ENCODE measurements around the gene IQCK.

IQCK gene

DNA sequence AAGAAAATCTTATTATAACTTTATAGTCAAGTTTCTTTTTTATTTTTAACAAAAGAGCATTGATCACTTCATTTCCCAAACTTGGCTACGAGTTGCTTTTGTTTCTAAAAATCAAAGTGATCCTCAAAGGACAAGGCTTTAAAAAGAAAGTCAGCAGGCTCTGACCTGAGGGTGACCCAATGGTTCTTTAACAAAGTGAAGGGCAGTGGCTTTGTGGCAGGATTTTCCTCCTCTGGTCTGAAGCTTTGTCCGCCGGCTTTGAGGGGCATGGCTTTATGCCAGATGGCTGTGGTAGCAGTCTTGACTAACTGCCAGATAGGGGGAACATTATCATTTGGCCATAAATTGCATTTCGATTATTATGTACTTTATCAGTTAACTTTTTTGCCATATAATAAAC, 28.5 kb downstream of the IQCK start:
- no peak for DNase-seq (ENCODE audit: extremely low spot score)
- ChIA-PET POLR2A (no interaction called here), CTCF (no interaction called here)
- TF ChIP-seq FOXA1 (IDR thresholded peaks at IDR 0.05) (no peak), ELF4 (IDR thresholded peaks at IDR 0.05) (no peak), HDGF (IDR thresholded peaks at IDR 0.05; ENCODE audit: borderline replicate concordance) (no peak), BHLHE40 (IDR thresholded peaks at IDR 0.05; ENCODE audit: borderline replicate concordance) (no peak), CTBP1 (IDR thresholded peaks at IDR 0.05; ENCODE audit: borderline replicate concordance) (no peak), FOXM1 (IDR thresholded peaks at IDR 0.05; ENCODE audit: borderline replicate concordance) (no peak), NFRKB (IDR thresholded peaks at IDR 0.05) (no peak), L3MBTL2 (conservative IDR thresholded peaks at IDR 0.05) (no peak), ARNT (IDR thresholded peaks at IDR 0.05) (no peak), ZNF384 (IDR thresholded peaks at IDR 0.05) (no peak), SUZ12 (IDR thresholded peaks at IDR 0.05) (no peak), LEF1 (IDR thresholded peaks at IDR 0.05; ENCODE audit: borderline replicate concordance) (no peak)
- TF ChIP-seq, protein P1, sequence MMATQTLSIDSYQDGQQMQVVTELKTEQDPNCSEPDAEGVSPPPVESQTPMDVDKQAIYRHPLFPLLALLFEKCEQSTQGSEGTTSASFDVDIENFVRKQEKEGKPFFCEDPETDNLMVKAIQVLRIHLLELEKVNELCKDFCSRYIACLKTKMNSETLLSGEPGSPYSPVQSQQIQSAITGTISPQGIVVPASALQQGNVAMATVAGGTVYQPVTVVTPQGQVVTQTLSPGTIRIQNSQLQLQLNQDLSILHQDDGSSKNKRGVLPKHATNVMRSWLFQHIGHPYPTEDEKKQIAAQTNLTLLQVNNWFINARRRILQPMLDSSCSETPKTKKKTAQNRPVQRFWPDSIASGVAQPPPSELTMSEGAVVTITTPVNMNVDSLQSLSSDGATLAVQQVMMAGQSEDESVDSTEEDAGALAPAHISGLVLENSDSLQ (IDR thresholded peaks at IDR 0.05) = no peak

DNA sequence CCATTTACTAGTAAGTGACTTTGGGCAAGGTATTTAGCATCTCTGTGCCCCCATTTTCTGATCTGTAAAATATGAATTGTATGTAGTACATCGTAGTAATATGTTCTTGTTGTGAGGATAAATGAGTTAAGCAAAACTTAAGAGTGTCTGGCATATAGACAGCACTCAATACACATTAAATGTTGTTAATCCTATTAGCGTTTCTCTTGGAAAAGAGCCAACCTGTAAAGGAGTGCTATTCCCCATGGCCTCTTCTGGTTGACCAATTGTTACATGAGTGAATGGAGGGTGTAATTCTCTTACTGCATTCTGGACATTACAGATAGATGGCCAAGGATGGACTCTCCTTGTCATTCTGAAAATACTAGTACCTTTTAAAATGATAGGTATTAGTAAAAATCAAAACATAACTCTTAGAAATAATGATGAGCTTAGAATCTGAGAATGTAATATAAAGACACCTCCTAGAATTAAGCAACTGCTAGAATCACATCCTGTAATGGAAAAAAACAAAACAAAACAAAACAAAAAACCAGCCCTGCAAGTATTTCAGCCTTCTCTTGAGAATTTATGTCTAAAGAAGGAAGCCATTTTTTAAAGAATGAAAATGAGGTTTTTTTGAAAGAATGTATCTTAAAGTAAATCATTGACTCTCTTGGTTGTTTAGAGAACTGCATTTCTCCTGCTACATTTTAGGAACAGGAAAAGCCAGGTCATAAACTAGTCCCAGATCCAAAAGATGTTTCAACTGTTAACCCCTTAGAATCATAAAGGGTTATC, 30.5 kb downstream of the IQCK start:
- TF ChIP-seq LEF1 (IDR thresholded peaks at IDR 0.05; ENCODE audit: borderline replicate concordance) (no peak), L3MBTL2 (conservative IDR thresholded peaks at IDR 0.05) (no peak)
- ChIA-PET CTCF (no interaction called here), POLR2A (no interaction called here)
- DNase-seq (ENCODE audit: extremely low spot score) = no peak

DNA sequence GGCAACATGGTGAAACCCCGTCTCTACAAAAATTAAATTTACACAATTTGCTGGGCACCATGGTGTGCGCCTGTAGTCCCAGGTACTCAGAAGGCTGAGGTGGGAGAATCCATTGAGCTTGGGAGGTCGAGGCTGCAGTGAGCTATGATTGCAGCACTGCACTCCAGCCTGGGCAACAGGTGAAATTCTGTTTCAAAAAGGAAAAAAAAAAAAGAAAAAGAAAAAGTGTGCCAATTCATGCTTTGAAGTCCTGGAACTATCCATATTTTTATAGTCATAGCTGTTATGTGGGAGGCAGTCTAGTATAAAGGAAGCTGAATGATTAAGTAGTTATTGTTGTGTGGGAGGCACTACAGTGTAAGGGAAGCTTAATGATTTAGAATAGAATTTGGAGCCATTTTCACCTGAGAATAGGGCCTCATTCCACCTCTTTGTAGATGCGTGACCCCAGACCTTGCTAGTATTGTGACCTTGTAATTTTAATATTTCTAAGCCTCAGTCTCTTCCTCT, 31.6 kb downstream of the IQCK start:
- TF ChIP-seq HDGF (IDR thresholded peaks at IDR 0.05; ENCODE audit: borderline replicate concordance) = no peak
- TF ChIP-seq SP1 (IDR thresholded peaks at IDR 0.05) = no peak
- no peak for TF ChIP-seq NFRKB (IDR thresholded peaks at IDR 0.05)
- TF ChIP-seq ZNF384 (IDR thresholded peaks at IDR 0.05) = no peak
- no peak for TF ChIP-seq FOXK2 (IDR thresholded peaks at IDR 0.05)
- no peak for TF ChIP-seq TARDBP (IDR thresholded peaks at IDR 0.05)
- TF ChIP-seq, protein P1 (IDR thresholded peaks at IDR 0.05) = no peak
- TF ChIP-seq ELF4 (IDR thresholded peaks at IDR 0.05) = no peak
- TF ChIP-seq BHLHE40 (IDR thresholded peaks at IDR 0.05; ENCODE audit: borderline replicate concordance) = no peak
- no peak for TF ChIP-seq FOXA1 (IDR thresholded peaks at IDR 0.05)
- TF ChIP-seq ARNT (IDR thresholded peaks at IDR 0.05) = no peak
- TF ChIP-seq CTBP1 (IDR thresholded peaks at IDR 0.05; ENCODE audit: borderline replicate concordance) = no peak
- TF ChIP-seq FOXM1 (IDR thresholded peaks at IDR 0.05; ENCODE audit: borderline replicate concordance) = no peak
- ChIA-PET CTCF (no interaction called here), POLR2A (no interaction called here)
- DNase-seq (ENCODE audit: extremely low spot score) = no peak

DNA sequence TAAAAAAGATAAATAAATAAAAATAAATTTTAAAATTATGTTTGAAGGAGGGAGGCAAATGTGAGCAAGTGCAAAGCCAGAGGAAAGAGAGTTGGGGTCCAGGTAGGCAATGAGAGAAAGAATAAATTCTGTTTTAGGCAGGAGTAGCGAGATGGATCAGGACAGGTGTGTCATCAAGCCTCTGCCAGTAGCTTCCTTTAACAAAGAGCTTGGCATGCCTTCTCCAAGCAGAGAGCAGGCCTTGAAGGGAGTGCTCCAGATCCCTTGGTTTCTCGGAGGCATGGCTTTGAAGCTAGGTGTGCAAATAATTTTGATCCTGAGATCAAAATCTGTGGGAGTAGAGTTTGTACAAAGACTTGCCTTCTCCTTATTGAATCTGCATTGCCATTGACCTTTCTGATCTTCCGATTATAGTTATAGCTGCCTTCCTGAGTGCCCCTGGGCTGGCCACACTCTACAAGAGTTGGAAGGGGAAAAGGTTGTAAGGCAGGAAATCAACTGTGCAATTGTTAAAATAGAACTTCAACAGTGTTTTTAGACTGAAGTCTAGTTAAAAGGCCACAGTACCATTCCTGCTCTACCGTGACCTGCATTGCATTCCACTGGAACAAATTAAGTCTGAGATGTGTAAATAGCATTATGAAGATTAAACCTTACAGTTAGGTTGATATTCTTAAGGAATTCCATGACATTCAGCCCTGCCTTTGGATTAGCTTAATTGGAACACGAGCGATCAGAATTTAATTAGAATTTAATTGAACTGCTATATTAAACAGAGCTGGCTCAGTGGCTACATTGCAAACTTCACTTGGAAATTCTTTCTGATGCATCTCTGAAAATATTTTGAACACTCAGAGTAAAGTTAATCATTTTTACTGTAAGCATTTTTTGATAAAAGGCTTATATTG, 33.7 kb downstream of the IQCK start:
- CTCF ChIA-PET = no interaction called here
- TF ChIP-seq ZNF384 (IDR thresholded peaks at IDR 0.05) (no peak), FOXA1 (IDR thresholded peaks at IDR 0.05) (no peak), ARNT (IDR thresholded peaks at IDR 0.05) (no peak), CTBP1 (IDR thresholded peaks at IDR 0.05; ENCODE audit: borderline replicate concordance) (no peak), SUZ12 (IDR thresholded peaks at IDR 0.05) (no peak), LEF1 (IDR thresholded peaks at IDR 0.05; ENCODE audit: borderline replicate concordance) (no peak), HDGF (IDR thresholded peaks at IDR 0.05; ENCODE audit: borderline replicate concordance) (no peak), FOXK2 (IDR thresholded peaks at IDR 0.05) (no peak), FOXM1 (IDR thresholded peaks at IDR 0.05; ENCODE audit: borderline replicate concordance) (no peak), L3MBTL2 (conservative IDR thresholded peaks at IDR 0.05) (no peak), NFRKB (IDR thresholded peaks at IDR 0.05) (no peak), ELF4 (IDR thresholded peaks at IDR 0.05) (no peak), BHLHE40 (IDR thresholded peaks at IDR 0.05; ENCODE audit: borderline replicate concordance) (no peak), SP1 (IDR thresholded peaks at IDR 0.05) (no peak), TARDBP (IDR thresholded peaks at IDR 0.05) (no peak)
- TF ChIP-seq, protein P1 (IDR thresholded peaks at IDR 0.05) = no peak
- DNase-seq (ENCODE audit: extremely low spot score) = no peak
- POLR2A ChIA-PET = no interaction called here

DNA sequence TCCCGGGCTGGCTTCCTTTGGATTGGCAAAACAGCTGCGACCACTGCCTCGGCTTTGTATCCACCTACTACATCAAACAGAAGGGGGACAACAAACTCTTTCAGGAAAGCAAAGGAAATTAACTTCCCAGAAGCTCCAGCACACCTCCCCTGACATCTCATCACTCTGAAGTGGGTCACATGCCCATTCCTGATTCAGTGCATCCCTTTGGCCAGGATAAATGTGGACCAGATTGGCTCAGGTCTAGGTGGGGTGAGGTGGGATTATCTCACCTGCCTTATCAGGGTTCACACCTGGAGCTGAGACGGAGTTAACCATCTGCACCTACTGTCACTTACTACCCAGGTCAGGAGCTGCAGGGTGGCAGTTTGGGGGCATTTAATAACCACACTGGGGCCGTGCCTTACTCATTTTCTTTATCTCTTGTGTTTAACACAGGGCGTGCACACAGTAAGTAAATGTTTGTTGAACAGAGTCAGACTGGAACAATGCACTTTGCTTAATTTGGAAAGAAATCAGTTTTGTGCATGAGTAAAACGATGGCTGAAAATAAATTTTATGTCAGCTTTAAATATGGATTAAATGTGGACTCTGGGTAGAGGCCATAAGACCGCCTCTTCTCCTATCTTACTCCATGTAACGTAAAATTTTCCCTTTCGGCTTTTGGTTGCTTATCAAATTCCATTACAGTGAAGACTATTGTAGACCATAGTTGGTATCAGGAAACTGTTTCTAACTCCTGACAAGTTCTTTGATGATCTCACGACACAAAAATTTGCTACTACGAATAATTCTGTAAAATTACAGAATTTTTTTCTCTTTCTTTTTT, 36.0 kb downstream of the IQCK start:
- POLR2A ChIA-PET = no interaction called here
- DNase-seq (ENCODE audit: extremely low spot score) = no peak
- CTCF ChIA-PET = no interaction called here
- no peak for TF ChIP-seq L3MBTL2 (conservative IDR thresholded peaks at IDR 0.05)
- TF ChIP-seq CTBP1 (IDR thresholded peaks at IDR 0.05; ENCODE audit: borderline replicate concordance) = no peak
- no peak for TF ChIP-seq SUZ12 (IDR thresholded peaks at IDR 0.05)
- TF ChIP-seq FOXA1 (IDR thresholded peaks at IDR 0.05) = no peak
- TF ChIP-seq HDGF (IDR thresholded peaks at IDR 0.05; ENCODE audit: borderline replicate concordance) = no peak
- TF ChIP-seq FOXK2 (IDR thresholded peaks at IDR 0.05) = no peak
- TF ChIP-seq, protein P1 (IDR thresholded peaks at IDR 0.05) = no peak
- TF ChIP-seq FOXM1 (IDR thresholded peaks at IDR 0.05; ENCODE audit: borderline replicate concordance) = no peak
- TF ChIP-seq ZNF384 (IDR thresholded peaks at IDR 0.05) = no peak
- no peak for TF ChIP-seq ARNT (IDR thresholded peaks at IDR 0.05)
- no peak for TF ChIP-seq ELF4 (IDR thresholded peaks at IDR 0.05)
- TF ChIP-seq SP1 (IDR thresholded peaks at IDR 0.05) = no peak
- no peak for TF ChIP-seq TARDBP (IDR thresholded peaks at IDR 0.05)
- TF ChIP-seq LEF1 (IDR thresholded peaks at IDR 0.05; ENCODE audit: borderline replicate concordance) = no peak
